Endothelial cell of umbilical vein (primary cell): ENCODE data around the gene LRRC66.

Source experiments
- CTCF ChIP-seq, 2 donors: IDR thresholded peaks; 1 replicate in 1 of 2; 2 replicates in 1 of 2; pipeline ENCODE4 v1.5.1; 2011; ENCODE audit warnings: low read length in 2 of 2, mild to moderate bottlenecking in 2 of 2, moderate library complexity in 2 of 2, control low read depth in 1 of 2, inconsistent platforms in 1 of 2, low read depth in 1 of 2; ENCODE audit not compliant: insufficient read depth in 1 of 2; ENCODE audit errors: extremely low read depth in 1 of 2
- FOS ChIP-seq: IDR thresholded peaks from 2 replicates; pipeline ENCODE4 v1.6.1; 2011; ENCODE audit warnings: mild to moderate bottlenecking, low read length, moderate library complexity, borderline replicate concordance; ENCODE audit not compliant: insufficient read depth
- POLR2A ChIP-seq: IDR thresholded peaks from 2 replicates; pipeline ENCODE4 v1.6.1; 2012; ENCODE audit warnings: low read depth, mild to moderate bottlenecking, control low read depth, low read length
- POLR2AphosphoS5 ChIP-seq: IDR thresholded peaks from 2 replicates; pipeline ENCODE4 v1.6.1; 2012; ENCODE audit warnings: low read depth, mild to moderate bottlenecking, control low read depth, low read length, moderate library complexity; ENCODE audit not compliant: insufficient read depth

GRCh38 chr4:52051213-52051614, 31.1 kb upstream of the LRRC66 start, which contains the start of gene SPATA18:
- TF ChIP-seq POLR2A (no peak), CTCF (IDR thresholded peaks at IDR 0.05; ENCODE audit: extremely low read depth in 1 of 2, insufficient read depth in 1 of 2, low read depth in 1 of 2, low read length in 2 of 2) (no peak), FOS (no peak), POLR2AphosphoS5 (no peak)
